ENCODE data around the gene COG7.
"Not testable (repeated sequence)": the region's sequence is repeated elsewhere in the genome, so short reads cannot be mapped to it uniquely, and the experiment has no call there.

COG7 gene

GRCh38 chr16:23409522-23409921 is 43.5 kb downstream of the COG7 start:
- DNase-seq (ENCODE audit: low read depth), result no peak

DNA sequence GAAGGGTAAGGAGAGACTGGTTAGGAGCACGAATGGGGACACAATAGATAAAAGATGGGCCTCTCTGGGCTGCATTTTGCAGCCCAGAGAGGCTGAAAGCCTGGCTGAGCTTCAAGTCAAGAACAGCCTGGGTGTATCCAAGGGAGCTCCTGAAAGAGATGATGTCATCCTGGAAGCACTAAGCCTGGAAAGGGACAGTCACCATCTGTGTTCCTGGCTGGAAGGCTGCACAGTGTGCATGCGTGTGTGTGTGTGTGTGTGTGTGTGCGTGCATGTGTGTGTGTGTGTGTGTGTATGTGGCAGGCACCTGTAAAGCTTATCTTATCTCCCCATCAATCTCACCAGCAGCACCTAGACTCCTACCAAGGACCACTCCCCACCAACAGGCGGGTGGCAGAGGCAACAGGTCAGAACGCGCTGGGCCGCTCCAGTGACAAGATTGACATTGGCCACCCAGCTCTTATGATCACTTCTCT is 44.1 kb downstream of the COG7 start:
- no peak for DNase-seq (ENCODE audit: low read depth)

- no peak for DNase-seq (ENCODE audit: low read depth)
Observed at GRCh38 chr16:23408242-23408822, 44.7 kb downstream of the COG7 start.

- DNase-seq (ENCODE audit: low read depth), result no peak
Observed at GRCh38 chr16:23407436-23408127, 45.4 kb downstream of the COG7 start.

DNA sequence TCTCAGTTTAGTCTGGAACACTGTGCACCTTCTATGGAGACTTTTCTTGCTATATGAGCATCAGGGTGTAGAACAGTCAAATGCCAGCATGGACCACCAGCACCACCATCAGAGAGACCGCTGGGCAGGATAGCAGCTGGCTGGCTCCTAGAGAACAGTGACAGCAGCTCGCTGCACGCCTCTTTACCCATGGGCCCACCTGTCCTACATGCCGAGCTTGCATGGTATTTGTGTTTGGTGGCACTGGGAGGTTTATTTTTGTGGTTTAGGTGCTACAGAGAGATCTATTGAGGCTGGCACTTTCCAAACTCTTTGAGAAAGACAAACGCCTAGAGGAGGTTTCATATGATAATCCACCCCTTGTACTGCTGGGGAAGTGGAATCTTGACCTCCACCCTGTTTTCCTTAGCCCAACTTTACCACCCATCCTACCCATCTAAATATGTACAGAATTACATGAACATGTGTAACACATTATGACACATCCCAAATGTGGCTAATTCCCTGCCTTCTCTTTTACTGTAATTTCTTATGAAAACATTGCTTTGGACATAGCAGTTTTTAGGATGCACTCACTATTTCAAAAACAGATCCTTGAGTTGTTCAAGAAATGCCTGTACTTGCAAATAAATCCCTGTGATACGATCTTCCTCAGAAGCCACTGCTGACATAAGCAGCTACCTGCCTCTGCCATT is 46.3 kb downstream of the COG7 start:
- DNase-seq (ENCODE audit: low read depth), result no peak

DNA sequence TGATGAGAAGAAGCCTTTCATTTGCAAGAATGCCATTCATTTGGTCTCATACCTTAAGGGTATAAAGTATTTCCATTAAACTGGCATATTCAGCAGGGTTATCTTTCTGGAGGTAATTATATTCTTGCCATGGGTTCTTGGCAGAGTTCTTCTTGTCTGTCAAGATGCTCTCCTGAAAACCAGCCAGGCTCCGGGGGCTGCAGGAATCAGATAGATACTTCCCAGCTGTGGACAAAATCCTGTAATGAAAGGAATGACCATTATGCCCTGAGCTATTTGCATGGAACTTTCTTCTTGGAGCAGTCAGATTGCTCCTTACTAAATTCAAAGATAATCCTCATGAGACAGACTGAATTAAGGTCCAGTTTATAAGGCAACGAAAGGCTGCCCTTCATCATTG is 47.0 kb downstream of the COG7 start:
- no peak for DNase-seq (ENCODE audit: low read depth)

GRCh38 chr16:23403547-23403946 is 49.4 kb downstream of the COG7 start:
- DNase-seq (ENCODE audit: low read depth), result no peak

- DNase-seq (ENCODE audit: low read depth), result no peak
Observed at GRCh38 chr16:23402100-23402499, 50.9 kb downstream of the COG7 start.

GRCh38 chr16:23401139-23401538 is 51.9 kb downstream of the COG7 start:
- no peak for DNase-seq (ENCODE audit: low read depth)

GRCh38 chr16:23400447-23400846 is 52.5 kb downstream of the COG7 start:
- DNase-seq (ENCODE audit: low read depth), result not testable (repeated sequence)

DNA sequence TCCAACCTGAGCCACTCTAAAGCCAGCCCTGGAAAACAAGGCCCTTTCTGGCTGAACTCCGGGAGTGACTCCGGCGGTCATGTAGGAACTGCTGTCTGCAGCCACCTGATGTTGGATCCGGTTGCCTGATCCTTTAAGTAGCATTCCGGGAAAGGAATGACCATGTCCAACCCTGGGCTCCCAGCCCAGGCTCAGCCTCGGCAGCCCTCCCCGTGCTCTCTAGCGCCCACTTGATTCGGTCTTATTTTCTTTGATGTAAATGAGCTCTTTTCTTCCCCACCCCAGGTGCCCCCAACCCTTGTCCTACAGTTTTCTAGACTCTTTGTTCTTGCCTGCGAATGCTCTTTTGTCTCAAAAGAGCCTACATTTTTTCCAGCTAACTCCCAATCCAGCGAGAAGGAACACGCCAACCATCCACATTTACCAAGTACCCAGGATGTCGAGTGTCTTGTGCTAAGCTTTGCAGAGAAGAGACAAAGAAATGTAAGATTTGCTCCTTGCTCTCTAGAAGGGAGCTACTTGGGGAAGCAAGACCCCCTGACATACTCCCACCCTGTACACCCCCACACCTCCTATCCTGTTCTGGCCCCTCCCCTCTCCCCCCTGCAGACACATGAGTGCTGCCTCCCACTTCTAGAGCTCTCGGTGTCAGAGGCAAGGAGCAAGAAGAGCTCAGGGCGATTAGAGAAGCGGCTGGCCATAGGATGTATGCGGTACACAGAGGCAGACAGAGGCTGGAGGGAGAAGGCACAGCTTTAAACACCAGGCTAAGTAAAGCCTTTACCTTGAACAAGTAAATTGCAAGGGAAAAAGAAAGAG is 53.8 kb downstream of the COG7 start:
- DNase-seq (ENCODE audit: low read depth), result no peak

- no peak for DNase-seq (ENCODE audit: low read depth)
Observed at GRCh38 chr16:23397464-23397863, 55.5 kb downstream of the COG7 start.

DNA sequence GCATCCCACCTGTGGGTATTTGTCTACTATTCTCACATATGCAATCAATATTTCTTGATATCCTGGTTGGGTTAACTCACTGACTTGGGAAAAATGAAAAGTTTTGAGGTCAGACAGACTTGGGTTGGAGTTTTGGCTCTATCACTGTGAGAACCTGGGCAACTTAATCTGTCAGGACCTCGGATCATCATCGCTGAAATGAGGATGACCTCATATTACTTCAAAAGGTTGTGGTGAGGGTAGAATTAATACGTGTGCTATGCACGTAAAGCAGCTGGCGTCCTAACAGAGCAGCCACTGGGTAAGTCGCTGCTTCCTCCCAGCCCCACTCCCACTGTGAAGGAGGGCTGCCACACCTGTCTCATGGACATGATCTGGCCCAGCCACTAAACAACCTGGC is 57.3 kb downstream of the COG7 start:
- no peak for DNase-seq (ENCODE audit: low read depth)

DNA sequence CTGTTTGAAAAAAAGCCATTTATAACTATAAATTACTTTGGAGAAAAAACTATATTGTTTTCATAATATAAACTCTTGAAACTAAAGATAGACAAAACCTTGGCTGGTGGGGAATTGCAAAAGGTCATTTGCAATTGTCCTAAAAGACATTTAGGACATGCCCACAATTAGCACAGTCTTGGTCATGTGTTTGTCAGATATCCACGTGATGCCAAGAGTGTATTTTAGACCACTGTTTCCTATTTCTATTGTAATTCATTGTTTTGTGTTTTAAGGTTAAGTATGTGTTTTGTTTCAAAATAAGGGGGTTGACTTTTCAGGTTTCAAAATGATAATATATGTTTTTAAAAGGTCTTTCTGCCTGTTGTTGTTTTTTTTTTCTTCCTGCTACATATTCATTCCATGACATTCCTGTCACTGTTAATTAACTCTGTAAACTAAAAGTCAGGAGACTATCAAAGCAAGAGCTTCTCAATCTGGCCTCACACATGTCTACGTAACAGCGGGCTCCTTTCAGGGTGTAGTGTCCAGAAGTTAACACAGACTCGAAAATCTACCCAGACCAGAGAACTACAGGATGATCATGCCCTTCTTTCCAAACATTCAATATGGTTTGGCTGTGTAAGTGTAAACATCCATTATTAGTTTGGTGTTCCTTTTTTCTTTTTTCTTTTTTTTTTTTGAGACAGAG is 58.7 kb downstream of the COG7 start:
- DNase-seq (ENCODE audit: low read depth), result no peak

DNA sequence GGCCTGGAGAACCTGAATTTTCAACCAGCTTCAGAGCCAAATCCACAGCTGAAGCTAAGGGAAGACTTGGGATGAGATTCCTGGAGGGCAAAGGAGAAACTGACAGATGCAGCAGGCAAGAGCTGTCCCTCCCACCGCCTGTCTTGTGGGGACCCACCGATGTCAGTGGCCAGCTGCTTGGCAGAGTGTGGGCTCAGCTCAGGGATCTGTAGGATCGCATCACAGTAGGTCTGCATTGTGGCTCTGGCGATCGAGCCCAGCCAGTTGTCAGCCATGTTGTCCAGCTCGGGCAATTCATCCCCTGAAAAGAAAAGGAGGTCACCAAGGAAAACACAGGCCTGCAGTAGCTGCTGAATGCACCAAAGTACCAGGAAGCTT is 60.8 kb downstream of the COG7 start:
- DNase-seq (ENCODE audit: low read depth), result no peak

- DNase-seq (ENCODE audit: low read depth), result no peak
Observed at GRCh38 chr16:23391381-23392222, 61.4 kb downstream of the COG7 start.

- DNase-seq (ENCODE audit: low read depth), result not testable (repeated sequence)
Observed at GRCh38 chr16:23389936-23390335, 63.1 kb downstream of the COG7 start.

DNA sequence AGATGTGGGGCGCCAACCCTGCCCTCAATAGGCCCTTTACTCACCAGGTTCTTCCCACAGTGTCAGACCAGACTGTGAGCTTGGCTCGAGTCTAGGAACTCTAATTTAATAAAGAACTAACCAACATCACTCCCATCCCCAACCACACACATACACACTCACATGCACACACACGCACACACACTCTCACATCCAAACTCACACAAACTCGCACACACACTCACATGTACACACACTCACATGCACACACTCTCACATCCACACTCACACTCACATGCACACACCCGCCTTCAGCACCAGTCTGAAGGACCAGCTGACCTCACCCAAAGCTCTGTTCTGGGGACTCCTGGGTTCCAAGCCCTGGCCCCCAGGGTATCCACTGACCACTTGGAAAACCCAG is 63.8 kb downstream of the COG7 start:
- DNase-seq (ENCODE audit: low read depth), result no peak

GRCh38 chr16:23388786-23389185 is 64.2 kb downstream of the COG7 start:
- DNase-seq (ENCODE audit: low read depth), result no peak

- DNase-seq (ENCODE audit: low read depth), result no peak
Observed at GRCh38 chr16:23387666-23388065, 65.3 kb downstream of the COG7 start.

GRCh38 chr16:23385441-23385840 is 67.5 kb downstream of the COG7 start:
- no peak for DNase-seq (ENCODE audit: low read depth)
